CD14-positive monocyte (primary cell): ENCODE data around the gene SUSD4. TPM values are rescaled to one million over a fixed set of nuclear protein-coding genes. Genes with fewer than 3 reads are reported as not detected.

Source experiments
- DNase-seq, 3 donors: peaks; one replicate each; pipeline ENCODE4 v3.0.0-alpha.2; 2011 to 2022
- H2AFZ ChIP-seq: 2 replicates; pipeline ENCODE4 v1.6.0; 2012; ENCODE audit warnings: mild to moderate bottlenecking, low read depth, low read length, inconsistent platforms; ENCODE audit not compliant: insufficient read depth, poor library complexity, severe bottlenecking
- H3K27ac ChIP-seq, 2 donors: 1 replicate in 1 of 2; 2 replicates in 1 of 2; pipeline ENCODE4 v1.5.1; 2012 to 2013; ENCODE audit warnings: low read length in 2 of 2, control low read depth in 1 of 2, inconsistent platforms in 1 of 2, low read depth in 1 of 2, mild to moderate bottlenecking in 1 of 2
- H3K27me3 ChIP-seq, 2 donors: one replicate each; pipeline versions ENCODE4 v1.6.0 to v1.6.1; 2011 to 2013; ENCODE audit warnings: low read length in 2 of 2; ENCODE audit not compliant: control insufficient read depth in 2 of 2, insufficient read depth in 2 of 2
- H3K36me3 ChIP-seq, 2 donors: replicated peaks in 1 of 2; 1 replicate in 1 of 2; 2 replicates in 1 of 2; pipeline versions ENCODE4 v1.5.1 to v1.6.1; 2012 to 2013; ENCODE audit warnings: low read length in 2 of 2, control low read depth in 1 of 2, inconsistent platforms in 1 of 2, mild to moderate bottlenecking in 1 of 2; ENCODE audit not compliant: insufficient read depth in 2 of 2, control insufficient read depth in 1 of 2
- H3K4me1 ChIP-seq, 2 donors: 1 replicate in 1 of 2; 2 replicates in 1 of 2; pipeline versions ENCODE4 v1.5.1 to v1.6.1; 2012 to 2013; ENCODE audit warnings: low read length in 2 of 2, control low read depth in 1 of 2, inconsistent platforms in 1 of 2, mild to moderate bottlenecking in 1 of 2, moderate library complexity in 1 of 2; ENCODE audit not compliant: insufficient read depth in 2 of 2, control insufficient read depth in 1 of 2
- H3K4me2 ChIP-seq: replicated peaks from 2 replicates; pipeline ENCODE3; 2012; ENCODE audit warnings: low read length, moderate library complexity, mild to moderate bottlenecking; ENCODE audit not compliant: poor library complexity, severe bottlenecking; ENCODE audit errors: extremely low read depth
- H3K4me3 ChIP-seq, 3 experiments: fragments of 200-600 bp in 1 of 3; sonication (generic) in 1 of 3; replicated peaks in 1 of 3; 1 replicate in 2 of 3; 2 replicates in 1 of 3; pipeline ENCODE4 v1.5.1; 2011 to 2013; ENCODE audit warnings: low read length in 3 of 3, mild to moderate bottlenecking in 3 of 3, control low read depth in 2 of 3, low read depth in 2 of 3, inconsistent platforms in 1 of 3, moderate library complexity in 1 of 3
- H3K79me2 ChIP-seq: 2 replicates; pipeline ENCODE4 v1.6.0; 2012; ENCODE audit warnings: mild to moderate bottlenecking, control low read depth, inconsistent platforms, low read length, moderate library complexity; ENCODE audit not compliant: insufficient read depth
- H3K9ac ChIP-seq: 2 replicates; pipeline ENCODE4 v1.6.0; 2017; ENCODE audit warnings: low read length, mild to moderate bottlenecking; ENCODE audit not compliant: insufficient read depth, poor library complexity, severe bottlenecking
- H3K9me3 ChIP-seq, 2 donors: replicated peaks in 1 of 2; 1 replicate in 1 of 2; 2 replicates in 1 of 2; pipeline versions ENCODE4 v1.5.1 to v1.6.1; 2012 to 2013; ENCODE audit warnings: low read length in 2 of 2, control low read depth in 1 of 2; ENCODE audit not compliant: control insufficient read depth in 1 of 2, insufficient read depth in 1 of 2
- H4K20me1 ChIP-seq: 2 replicates; pipeline ENCODE4 v1.6.0; 2012; ENCODE audit warnings: mild to moderate bottlenecking, low read length, control low read depth, moderate library complexity; ENCODE audit not compliant: insufficient read depth
- H3K27ac Mint-ChIP-seq, 7 donors: one replicate each; pipeline ENCODE4 v1.8.0; 2020; ENCODE audit warnings: mild to moderate bottlenecking in 7 of 7, mixed read lengths in 7 of 7, moderate library complexity in 6 of 7, inconsistent platforms in 2 of 7
- H3K27me3 Mint-ChIP-seq, 3 donors: one replicate each; pipeline ENCODE4 v1.8.0; 2021 to 2022; ENCODE audit warnings: low read depth in 3 of 3, mild to moderate bottlenecking in 3 of 3, mixed read lengths in 3 of 3, moderate library complexity in 3 of 3, inconsistent platforms in 1 of 3
- H3K36me3 Mint-ChIP-seq, 2 donors: one replicate each; pipeline ENCODE4 v1.8.0; 2020; ENCODE audit warnings: mixed read lengths in 2 of 2, inconsistent platforms in 1 of 2, mild to moderate bottlenecking in 1 of 2
- H3K4me1 Mint-ChIP-seq: one replicate; pipeline ENCODE4 v1.8.0; 2020; ENCODE audit warnings: mild to moderate bottlenecking, mixed read lengths
- H3K4me3 Mint-ChIP-seq, 2 donors: one replicate each; pipeline ENCODE4 v1.8.0; 2020; ENCODE audit warnings: mild to moderate bottlenecking in 2 of 2, mixed read lengths in 2 of 2, moderate library complexity in 1 of 2
- H3K9me3 Mint-ChIP-seq, 7 donors: one replicate each; pipeline ENCODE4 v1.8.0; 2020 to 2022; ENCODE audit warnings: mixed read lengths in 7 of 7, mild to moderate bottlenecking in 6 of 7, moderate library complexity in 6 of 7, inconsistent platforms in 2 of 7
- CTCF ChIP-seq: fragments of 200-600 bp; IDR thresholded peaks from one replicate; pipeline ENCODE4 v1.8.0; 2022; ENCODE audit warnings: antibody characterized with exemption, mild to moderate bottlenecking
- WGBS: methylation state at CpG from one replicate; pipeline ENCODE4 v1.1.5; 2013; ENCODE audit warnings: missing lambda C conversion rate; ENCODE audit not compliant: insufficient coverage; 5-methylcytosine and 5-hydroxymethylcytosine counted together
- intact Hi-C, 2 donors: fragments of 100-400 bp; cut with micrococcal nuclease; formaldehyde crosslinking; loops; one replicate each; pipeline versions ENCODE4 v1.15.0 to v1.15.1; 2023
- polyA plus RNA-seq, 3 donors: library from polyadenylated mRNA; depleted of rRNA in 1 of 3; unstranded in 2 of 3; stranded (reverse) in 1 of 3; fragments of 300-500 nt in 2 of 3; fragments of >200 nt in 1 of 3; fragmentation: Illumina TruSeq in 2 of 3; gene quantifications; 1 replicate in 2 of 3; 2 replicates in 1 of 3; pipeline ENCODE4 v1.2.3, GENCODE V29; 2012 to 2021

The SUSD4 gene
- polyA plus RNA-seq, 3 donors, result 0.34 to 0.92 (median 0.50) TPM

GRCh38 chr1:223394706-223395105 is 30.7 kb upstream of the SUSD4 start:
- H3K4me1 Mint-ChIP-seq, result no peaks in the 10 kb centered on the region
- no peaks in the 10 kb centered on the region for H3K4me1 ChIP-seq
- 95% methylated on average over 11 of the region's 13 CpGs for WGBS
- H3K9me3 ChIP-seq, result peaks cover 0 to 13% of the 10 kb centered on the region in 2 donors
- peaks cover 18 to 40% of the 10 kb centered on the region in 2 donors for H3K27me3 ChIP-seq
- peaks cover 2 to 27% (median 11%) of the 10 kb centered on the region in 7 donors for H3K9me3 Mint-ChIP-seq
- no peaks in the 10 kb centered on the region for H4K20me1 ChIP-seq
- H3K9ac ChIP-seq, result no peak overlapping the region
- H3K79me2 ChIP-seq, result no peaks in the 10 kb centered on the region
- H3K4me2 ChIP-seq, result no peak overlapping the region
- no peak for DNase-seq
- no peak for TF ChIP-seq CTCF
- no peak overlapping the region for H2AFZ ChIP-seq
- intact Hi-C loops, result no loop called here
- no peaks in the 10 kb centered on the region for H3K36me3 ChIP-seq
- H3K27ac ChIP-seq, result no peak overlapping the region
- H3K4me3 ChIP-seq, result no peak overlapping the region
- peak overlapping the region in 1 of 2 donors; percentile 59 for H3K4me3 Mint-ChIP-seq
- no peaks in the 10 kb centered on the region for H3K36me3 Mint-ChIP-seq
- H3K27ac Mint-ChIP-seq, result no peak overlapping the region
- H3K27me3 Mint-ChIP-seq, result peaks cover 38 to 48% (median 39%) of the 10 kb centered on the region in 3 donors

- H3K36me3 Mint-ChIP-seq, result no peaks in the 10 kb centered on the region
- peaks cover 18 to 40% of the 10 kb centered on the region in 2 donors for H3K27me3 ChIP-seq
- no peak overlapping the region for H3K27ac Mint-ChIP-seq
- 95% methylated on average over 26 of the region's 27 CpGs for WGBS
- H3K9ac ChIP-seq, result no peak overlapping the region
- H3K27ac ChIP-seq, result no peak overlapping the region
- H3K79me2 ChIP-seq, result no peaks in the 10 kb centered on the region
- H3K9me3 ChIP-seq, result peaks cover 0 to 13% of the 10 kb centered on the region in 2 donors
- H2AFZ ChIP-seq, result no peak overlapping the region
- no peaks in the 10 kb centered on the region for H3K4me1 Mint-ChIP-seq
- no peaks in the 10 kb centered on the region for H3K36me3 ChIP-seq
- H3K4me3 ChIP-seq, result no peak overlapping the region
- H3K4me3 Mint-ChIP-seq, result peak overlapping the region in 1 of 2 donors; percentile 46
- peaks cover 2 to 24% (median 11%) of the 10 kb centered on the region in 7 donors for H3K9me3 Mint-ChIP-seq
- no peaks in the 10 kb centered on the region for H3K4me1 ChIP-seq
- peaks cover 39 to 51% (median 44%) of the 10 kb centered on the region in 3 donors for H3K27me3 Mint-ChIP-seq
- no peak for DNase-seq
- intact Hi-C loops, result no loop called here
- H3K4me2 ChIP-seq, result no peak overlapping the region
- no peaks in the 10 kb centered on the region for H4K20me1 ChIP-seq
- no peak for TF ChIP-seq CTCF
Measured at GRCh38 chr1:223394242-223394641, 30.3 kb upstream of the SUSD4 start.
